Measurements from ENCODE around the gene MACROD2. TPM values are rescaled to one million over a fixed set of nuclear protein-coding genes. Genes with fewer than 3 reads are reported as not detected.
A peak's percentile ranks its signal among the peaks of the same experiment; 100 is the strongest.

The MACROD2 gene
- total and polyA plus RNA-seq, 4 donors, result 0.66 to 10.5 (median 3.3) TPM

GRCh38 chr20:16098890-16099639 lies 2103.7 kb downstream of the MACROD2 start:
- Histone ChIP-seq H3K27me3 (ENCODE audit: control insufficient read depth in 4 of 4, insufficient read depth in 4 of 4, low read length in 3 of 4) (no peaks in the 10 kb centered on the region), H3K36me3 (ENCODE audit: control insufficient read depth in 4 of 4, insufficient read depth in 3 of 4, low read depth in 1 of 4, low read length in 3 of 4) (no peaks in the 10 kb centered on the region), H3K9me3 (ENCODE audit: control insufficient read depth in 4 of 4, low read length in 3 of 4) (no peaks in the 10 kb centered on the region), H3K4me1 (ENCODE audit: control insufficient read depth in 4 of 4, insufficient read depth in 4 of 4, low read length in 3 of 4) (peaks cover 2 to 26% (median 21%) of the 10 kb centered on the region in 4 donors), H3K4me3 (ENCODE audit: low read depth in 1 of 3, low read length in 3 of 3) (no peak overlapping the region), H3K27ac (ENCODE audit: low read depth in 1 of 2, low read length in 2 of 2) (no peak overlapping the region), H3K9ac (ENCODE audit: low read depth in 1 of 2, low read length in 2 of 2) (no peak overlapping the region)
- TF ChIP-seq ZBTB33 (IDR thresholded peaks at IDR 0.05) (no peak), EGR1 (IDR thresholded peaks at IDR 0.05; ENCODE audit: low read depth in 2 of 2) (no peak), MAX (IDR thresholded peaks at IDR 0.05) (no peak), REST (IDR thresholded peaks at IDR 0.05) (no peak), FOXA2 (IDR thresholded peaks at IDR 0.05) (no peak), GABPA (IDR thresholded peaks at IDR 0.05 in 1 of 2, conservative IDR thresholded peaks at IDR 0.05 in 1 of 2) (no peak), SP1 (IDR thresholded peaks at IDR 0.05) (no peak), NR2F2 (IDR thresholded peaks at IDR 0.05) (peak; percentile 16), CTCF (IDR thresholded peaks at IDR 0.05; ENCODE audit: low read depth, low read length, missing input control) (no peak), HNF4G (IDR thresholded peaks at IDR 0.05) (no peak), RXRA (IDR thresholded peaks at IDR 0.05) (peak; percentile 3 to 12), FOXA1 (IDR thresholded peaks at IDR 0.05) (no peak), RAD21 (IDR thresholded peaks at IDR 0.05) (no peak), HNF4A (conservative IDR thresholded peaks at IDR 0.05) (peak; percentile 19 to 32), ATF3 (IDR thresholded peaks at IDR 0.05) (no peak)
- whole genome bisulfite sequencing, result 62% methylated on average over 7 of the region's 7 CpGs
- no peak for DNase-seq (ENCODE audit: low spot score)

Measured in liver (tissue), 9 donors.